ENCODE measurements around the gene EPHA2. TPM values are rescaled to one million over a fixed set of nuclear protein-coding genes. Genes with fewer than 3 reads are reported as not detected.

EPHA2 gene
- total RNA-seq, 2 experiments from 2014 or later = 0.15 TPM; not detected in 1

DNA sequence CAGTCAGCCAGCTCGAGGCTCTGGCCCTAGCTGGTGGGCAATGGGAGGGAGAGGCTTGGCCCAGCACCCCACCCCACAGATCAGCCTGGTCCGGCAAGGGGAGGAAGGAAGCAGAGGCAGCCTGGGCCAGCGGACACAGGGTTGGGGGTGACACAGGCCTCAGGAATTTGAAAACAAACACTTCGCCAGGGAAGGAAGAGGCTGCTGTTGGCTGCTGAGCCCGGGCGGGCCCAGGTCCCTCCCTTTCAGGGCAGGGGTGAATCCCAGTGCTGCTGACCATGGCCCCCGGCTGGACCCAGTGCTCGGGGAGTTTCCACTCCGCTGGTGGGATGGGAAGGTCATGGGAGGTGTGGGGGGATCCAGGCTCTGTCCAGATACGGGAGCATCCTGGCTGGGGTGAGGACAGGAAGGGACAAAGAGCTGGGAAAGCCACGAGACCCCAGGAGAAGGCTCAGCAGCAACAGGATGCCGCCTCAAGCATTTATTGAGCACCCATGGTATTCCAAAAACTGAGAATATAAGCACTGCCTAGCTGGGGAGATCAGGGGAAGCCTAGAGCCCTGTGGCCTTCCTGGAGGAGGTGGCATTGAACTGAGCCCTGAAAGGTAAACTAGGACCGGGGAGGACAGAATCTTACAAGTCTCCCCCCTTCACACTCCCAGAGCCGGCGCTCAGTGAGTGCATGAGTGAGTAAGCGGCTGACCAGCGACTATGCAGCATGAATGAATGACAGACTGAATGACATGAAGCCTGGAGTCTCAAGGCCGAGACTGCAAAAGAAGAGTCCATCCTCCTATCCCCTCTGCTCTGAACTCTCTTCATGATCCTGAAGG lies 26.2 kb upstream of the EPHA2 start:
- DNase-seq (ENCODE audit: low spot score) = no peak
- POLR2A ChIA-PET = interaction anchor here (0.7 to 1.1 kb wide), 2 partner anchors 13 to 33 kb away, joined by 3 to 4 read pairs; no protein-coding TSS in a partner anchor
- Histone ChIP-seq H2AFZ (ENCODE audit: low read length) (no peak overlapping the region), H3K9me3 (ENCODE audit: low read length) (no peaks in the 10 kb centered on the region), H3K79me2 (ENCODE audit: insufficient read depth, low read depth, low read length) (no peaks in the 10 kb centered on the region), H3K27ac (ENCODE audit: low read depth, low read length, poor library complexity, severe bottlenecking) (no peak overlapping the region), H3K36me3 (ENCODE audit: insufficient read depth, low read length) (no peaks in the 10 kb centered on the region), H3K4me3 (ENCODE audit: low read depth, low read length, poor library complexity, severe bottlenecking) (no peak overlapping the region), H4K20me1 (ENCODE audit: insufficient read depth, low read length) (no peaks in the 10 kb centered on the region), H3K9me2 (ENCODE audit: insufficient read depth, low read length) (no peaks in the 10 kb centered on the region), H3K4me1 (ENCODE audit: insufficient read depth, low read length, poor library complexity, severe bottlenecking) (no peaks in the 10 kb centered on the region), H3K4me2 (ENCODE audit: low read length) (no peak overlapping the region)
- CTCF ChIA-PET (ENCODE audit: unreplicated experiment) = no interaction called here
- intact Hi-C loops (cut with micrococcal nuclease; ENCODE audit: unreplicated experiment) = loop anchor here (10.0 kb wide), 1 partner anchor 177 kb away; the partner anchor contains the start of gene SRARP
- no TSS peak for BruUV-seq (replicated peaks)
- no peak for TF ChIP-seq CTCF (conservative IDR thresholded peaks at IDR 0.05; ENCODE audit: low read length)
- TF ChIP-seq EZH2phosphoT487 (IDR thresholded peaks at IDR 0.05; ENCODE audit: borderline replicate concordance, low read depth, low read length) = no peak

DNA sequence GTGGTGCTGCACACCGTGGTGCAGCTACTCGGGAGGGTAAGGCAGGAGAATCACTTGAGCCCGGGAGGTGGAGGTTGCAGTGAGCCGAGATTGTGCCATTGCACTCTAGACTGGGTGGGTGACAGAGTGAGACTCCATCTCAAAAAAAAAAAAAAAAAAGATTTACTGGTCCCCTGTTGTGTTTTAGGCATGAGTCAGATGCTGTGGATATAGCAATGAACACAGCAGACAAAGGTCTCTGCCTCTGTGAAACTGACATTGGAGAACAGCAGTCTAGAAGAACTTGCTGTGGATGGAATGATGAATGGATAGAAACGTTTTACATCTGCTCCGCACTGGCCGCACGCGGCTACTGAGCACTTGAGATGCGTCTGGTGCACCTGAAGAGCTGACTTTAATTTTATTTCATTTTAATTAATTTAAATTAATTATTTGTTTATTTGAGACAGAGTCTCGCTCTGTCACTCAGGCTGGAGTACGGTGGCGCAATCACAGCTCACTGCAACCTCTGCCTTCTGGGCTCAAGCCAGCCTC lies 24.5 kb upstream of the EPHA2 start:
- intact Hi-C loops (cut with micrococcal nuclease; ENCODE audit: unreplicated experiment) = loop anchor here (10.0 kb wide), 1 partner anchor 176 kb away; the partner anchor contains the start of gene SRARP
- POLR2A ChIA-PET = no interaction called here
- TF ChIP-seq CTCF (conservative IDR thresholded peaks at IDR 0.05; ENCODE audit: low read length) (no peak), EZH2phosphoT487 (IDR thresholded peaks at IDR 0.05; ENCODE audit: borderline replicate concordance, low read depth, low read length) (no peak)

More for the DNA sequence above, 24.5 kb upstream of the EPHA2 start:
- H3K4me1 ChIP-seq (ENCODE audit: insufficient read depth, low read length, poor library complexity, severe bottlenecking) = no peaks in the 10 kb centered on the region
- no peaks in the 10 kb centered on the region for H3K79me2 ChIP-seq (ENCODE audit: insufficient read depth, low read depth, low read length)
- no peaks in the 10 kb centered on the region for H3K9me2 ChIP-seq (ENCODE audit: insufficient read depth, low read length)
- H3K4me2 ChIP-seq (ENCODE audit: low read length) = no peak overlapping the region
- no peak overlapping the region for H2AFZ ChIP-seq (ENCODE audit: low read length)
- H4K20me1 ChIP-seq (ENCODE audit: insufficient read depth, low read length) = no peaks in the 10 kb centered on the region
- H3K9me3 ChIP-seq (ENCODE audit: low read length) = no peaks in the 10 kb centered on the region
- DNase-seq (ENCODE audit: low spot score) = no peak
- H3K27ac ChIP-seq (ENCODE audit: low read depth, low read length, poor library complexity, severe bottlenecking) = no peak overlapping the region
- no TSS peak for BruUV-seq (replicated peaks)
- no peaks in the 10 kb centered on the region for H3K36me3 ChIP-seq (ENCODE audit: insufficient read depth, low read length)
- CTCF ChIA-PET (ENCODE audit: unreplicated experiment) = interaction anchor here (0.6 kb wide), 1 partner anchor 37 kb away, joined by 4 read pairs; no protein-coding TSS in a partner anchor
- H3K4me3 ChIP-seq (ENCODE audit: low read depth, low read length, poor library complexity, severe bottlenecking) = no peak overlapping the region

All from OCI-LY7 (cell line).